HG03095 (cell line): ENCODE data around the gene SCYL1.

Experiments
- ATAC-seq: cut with Tn5 transposase; IDR thresholded peaks from one replicate; pipeline ENCODE4 v1.9.1; 2021; ENCODE audit warnings: moderate library complexity; ENCODE audit not compliant: unreplicated experiment

The SCYL1 gene

DNA sequence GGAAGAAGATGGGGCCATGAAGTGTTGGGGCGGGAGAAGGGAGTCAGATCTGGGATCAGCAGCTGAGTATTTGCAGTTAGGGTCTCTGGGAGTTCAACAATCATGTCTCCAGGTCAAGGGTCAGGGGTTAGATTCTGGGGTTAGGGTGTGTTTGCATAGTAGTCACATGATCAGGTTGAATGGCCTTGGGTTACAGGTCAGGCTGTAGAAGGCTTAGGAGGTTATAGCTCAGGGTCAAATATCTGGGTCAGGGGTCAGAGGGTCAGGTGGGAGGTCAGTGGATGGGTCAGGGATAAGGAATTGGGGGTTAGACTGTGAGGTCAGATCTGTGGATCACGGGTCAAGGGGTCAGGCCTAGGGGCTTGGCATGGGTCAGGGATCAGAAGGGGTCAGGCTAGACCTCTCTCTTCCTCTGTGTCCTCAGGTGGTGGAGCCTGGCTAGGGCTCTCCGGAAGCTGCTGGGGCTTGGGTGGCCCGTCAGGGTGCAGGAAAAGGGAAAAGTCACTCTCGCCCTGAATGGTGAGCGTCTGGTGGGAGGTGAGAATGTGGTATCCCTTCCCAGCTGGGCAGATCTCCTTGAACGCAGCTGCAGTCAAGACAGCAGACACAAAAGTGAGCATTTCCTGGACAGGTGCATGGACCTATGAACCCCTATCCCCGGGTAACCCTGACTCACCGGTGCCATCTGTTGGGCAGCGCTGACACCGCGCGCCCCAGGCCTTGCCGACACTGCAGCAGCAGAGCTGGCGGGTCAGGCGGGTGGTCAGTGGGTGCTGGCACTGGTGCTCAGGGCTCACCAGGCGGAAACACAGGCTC, 26.9 kb downstream of the SCYL1 start:
- no peak for ATAC-seq

DNA sequence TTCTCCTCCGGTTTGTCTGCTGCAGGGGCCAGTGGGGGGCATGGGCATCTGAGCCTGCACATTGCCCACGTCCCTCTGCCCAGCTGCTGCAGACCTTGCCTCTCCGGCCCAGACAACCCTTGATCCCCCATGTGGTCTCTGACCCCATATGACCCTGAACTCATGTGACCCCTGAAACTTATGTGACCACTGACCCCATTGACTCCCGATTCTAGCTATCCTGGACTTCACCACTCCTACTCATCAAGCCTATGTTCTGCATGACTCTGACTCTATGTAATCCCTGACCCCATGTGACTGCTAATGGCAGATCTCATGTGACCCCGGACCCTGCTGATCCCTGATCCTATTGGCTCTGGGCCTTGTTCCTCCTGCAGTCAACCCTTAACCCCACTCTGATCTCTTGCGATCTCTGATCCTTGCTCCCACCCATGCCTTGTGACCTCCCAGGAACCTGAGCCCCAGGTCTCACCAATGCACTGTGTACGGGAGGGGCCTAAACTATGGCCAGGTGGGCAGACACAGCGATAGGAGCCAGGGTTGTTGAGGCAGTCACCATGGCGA, 27.6 kb downstream of the SCYL1 start:
- no peak for ATAC-seq

DNA sequence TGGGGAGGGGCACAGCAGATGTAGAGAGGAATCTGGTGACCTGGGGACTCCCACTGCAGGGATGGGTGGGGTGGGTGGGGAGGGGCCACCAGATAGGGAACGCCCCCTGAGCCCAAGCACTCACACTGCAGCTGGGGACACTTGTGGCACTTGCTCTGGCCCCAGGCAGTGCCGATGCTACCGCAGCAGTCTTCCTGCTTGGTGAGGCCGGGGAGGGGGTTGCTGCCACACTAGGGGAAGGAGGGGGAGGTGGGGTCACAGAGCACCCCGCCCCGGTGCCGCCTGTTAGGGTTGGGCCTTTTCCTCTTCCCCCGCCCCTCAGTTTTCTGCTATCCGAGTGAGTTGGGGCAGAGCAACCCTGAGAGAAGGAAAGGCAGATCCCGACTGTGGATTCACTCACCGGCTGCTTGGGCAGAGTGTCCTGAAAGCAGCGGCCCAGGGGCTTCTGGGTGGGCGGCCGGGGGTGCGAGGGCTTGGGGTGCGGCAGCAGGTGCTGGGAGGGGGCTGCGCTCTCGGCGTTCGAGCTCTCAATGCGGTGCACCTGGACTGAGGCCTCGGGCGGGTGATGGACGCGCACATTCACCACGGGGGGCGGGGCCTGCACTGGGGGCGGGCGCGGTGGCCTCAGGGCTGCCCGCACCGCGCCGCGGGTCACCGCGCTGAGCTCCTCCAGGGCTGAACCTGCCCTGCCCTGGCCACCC, 28.6 kb downstream of the SCYL1 start:
- ATAC-seq: no peak

DNA sequence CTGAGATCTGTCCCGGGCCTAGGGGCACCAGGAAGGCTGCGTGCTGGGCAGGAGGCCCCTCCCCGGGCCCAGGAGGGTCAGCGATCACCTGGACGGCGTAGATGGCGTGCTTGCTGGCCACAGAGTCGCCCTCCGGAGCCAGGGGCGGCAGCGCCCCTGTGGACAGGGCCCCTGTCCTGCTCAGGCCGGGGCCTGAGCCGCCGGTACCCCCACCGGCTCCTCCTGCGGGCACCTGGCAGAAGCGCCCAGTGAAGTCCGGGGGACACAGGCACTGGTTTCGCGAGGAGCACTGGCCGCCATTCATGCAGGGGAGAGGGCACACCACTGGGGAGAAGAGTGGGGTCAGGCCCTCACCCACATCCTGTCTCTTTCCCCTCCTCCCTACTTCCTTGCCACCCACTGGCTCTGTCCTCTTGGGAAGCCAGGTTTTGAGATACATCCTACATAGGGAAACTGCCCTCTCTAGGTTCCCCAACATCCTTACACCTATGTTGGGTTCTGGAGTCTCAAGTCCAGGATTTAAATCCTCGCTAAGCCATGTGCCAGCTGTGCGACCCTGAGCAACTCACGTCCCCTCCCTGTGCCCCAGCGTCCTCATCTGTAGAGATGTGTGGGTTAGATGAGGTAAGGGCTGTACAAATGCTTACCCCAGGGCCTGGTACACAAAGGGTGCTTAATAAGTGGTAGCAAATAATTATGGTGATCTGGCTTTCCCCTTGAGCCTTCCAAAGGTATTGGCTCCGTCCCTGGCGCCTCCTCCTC, 29.4 kb downstream of the SCYL1 start:
- no peak for ATAC-seq

DNA sequence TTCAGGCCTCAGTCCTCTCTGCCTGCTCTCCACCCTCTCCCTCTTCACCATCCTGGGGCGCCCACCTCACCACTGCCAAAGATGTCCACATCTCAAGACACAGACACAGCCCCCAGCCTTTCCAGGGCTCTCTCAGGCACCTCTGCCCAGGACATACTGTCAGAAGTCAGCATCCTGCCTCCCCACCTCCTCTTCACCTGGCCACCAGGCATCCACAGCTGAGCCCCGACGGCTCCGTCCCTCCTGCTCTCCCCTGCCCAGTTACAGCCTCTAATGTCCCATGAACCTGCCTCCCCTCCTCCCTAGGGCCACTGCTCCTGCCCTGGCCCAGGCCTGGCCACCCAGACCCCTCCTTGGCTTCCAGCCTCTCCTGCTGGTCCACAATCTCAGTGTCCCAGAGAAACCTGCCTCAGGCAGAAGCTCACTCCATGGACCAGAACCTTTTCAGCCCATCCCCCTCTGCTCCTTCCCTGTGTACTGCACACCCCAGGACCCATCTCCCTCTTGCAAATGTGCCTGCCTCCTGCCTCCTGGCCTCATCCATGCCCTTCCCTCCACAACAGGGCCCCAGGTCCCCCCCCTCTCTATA, 30.1 kb downstream of the SCYL1 start:
- ATAC-seq: no peak

DNA sequence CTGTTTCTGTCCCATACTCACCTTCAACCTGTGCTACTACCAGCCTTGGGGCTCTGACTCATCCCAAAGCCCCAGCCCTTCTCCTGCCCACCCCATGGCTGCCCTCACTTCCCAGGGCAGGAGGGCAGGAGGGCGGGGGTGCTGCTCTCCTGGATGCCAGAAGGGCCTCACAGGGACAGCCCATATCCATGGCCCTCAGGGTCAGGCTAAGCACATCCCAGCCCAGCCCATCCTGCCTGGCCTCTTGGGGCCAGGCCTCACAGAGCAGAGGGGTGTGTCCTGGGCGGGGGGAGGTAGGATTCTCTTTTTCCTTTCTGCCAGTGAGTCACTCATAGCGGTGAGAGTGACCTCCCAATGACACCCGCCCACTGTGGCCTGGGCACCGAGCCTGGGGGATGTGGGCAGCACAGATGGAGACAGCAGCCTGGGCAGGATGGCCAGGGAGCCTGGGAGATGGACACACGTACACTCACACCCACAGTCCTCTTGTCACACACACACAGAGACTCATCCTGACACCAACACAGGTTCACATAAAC, 30.9 kb downstream of the SCYL1 start:
- no peak for ATAC-seq

DNA sequence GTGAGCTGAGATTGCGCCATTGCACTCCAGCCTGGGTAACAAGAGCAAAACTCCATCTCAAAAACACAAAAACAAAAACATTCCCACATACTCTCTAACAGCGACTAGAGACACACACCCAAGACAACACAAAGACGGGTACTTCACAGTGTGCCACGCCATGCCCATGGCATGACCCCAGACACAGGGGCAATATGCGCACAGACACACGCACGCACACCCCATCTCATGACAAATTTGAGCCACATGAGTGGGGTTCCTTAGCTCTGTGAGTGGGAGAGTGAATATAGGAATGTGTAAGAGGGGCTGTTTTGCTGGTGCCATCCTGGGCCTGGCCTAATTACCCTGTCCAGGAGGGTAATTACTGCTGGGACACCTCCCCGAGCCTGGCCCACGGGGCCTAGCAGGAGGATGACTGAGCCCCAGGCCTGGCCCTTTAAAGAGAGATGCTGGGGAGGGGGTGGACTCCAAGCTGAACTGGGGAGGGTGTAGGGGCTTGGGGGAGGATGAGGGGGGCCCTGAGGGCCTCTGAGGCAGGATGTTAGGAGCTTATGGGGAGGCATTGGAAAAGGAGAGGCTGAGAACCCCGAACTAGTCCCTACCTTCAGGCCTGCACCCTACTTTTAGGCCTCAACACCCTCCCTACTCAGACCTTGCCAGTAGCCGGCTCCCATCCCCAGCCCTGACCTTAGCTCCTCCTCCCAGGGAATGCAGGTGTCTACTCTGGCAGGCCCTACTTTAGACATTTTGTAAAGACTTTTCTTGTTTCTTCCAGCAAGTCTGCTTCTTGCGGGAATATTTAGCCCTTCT, 31.8 kb downstream of the SCYL1 start:
- ATAC-seq: no peak

DNA sequence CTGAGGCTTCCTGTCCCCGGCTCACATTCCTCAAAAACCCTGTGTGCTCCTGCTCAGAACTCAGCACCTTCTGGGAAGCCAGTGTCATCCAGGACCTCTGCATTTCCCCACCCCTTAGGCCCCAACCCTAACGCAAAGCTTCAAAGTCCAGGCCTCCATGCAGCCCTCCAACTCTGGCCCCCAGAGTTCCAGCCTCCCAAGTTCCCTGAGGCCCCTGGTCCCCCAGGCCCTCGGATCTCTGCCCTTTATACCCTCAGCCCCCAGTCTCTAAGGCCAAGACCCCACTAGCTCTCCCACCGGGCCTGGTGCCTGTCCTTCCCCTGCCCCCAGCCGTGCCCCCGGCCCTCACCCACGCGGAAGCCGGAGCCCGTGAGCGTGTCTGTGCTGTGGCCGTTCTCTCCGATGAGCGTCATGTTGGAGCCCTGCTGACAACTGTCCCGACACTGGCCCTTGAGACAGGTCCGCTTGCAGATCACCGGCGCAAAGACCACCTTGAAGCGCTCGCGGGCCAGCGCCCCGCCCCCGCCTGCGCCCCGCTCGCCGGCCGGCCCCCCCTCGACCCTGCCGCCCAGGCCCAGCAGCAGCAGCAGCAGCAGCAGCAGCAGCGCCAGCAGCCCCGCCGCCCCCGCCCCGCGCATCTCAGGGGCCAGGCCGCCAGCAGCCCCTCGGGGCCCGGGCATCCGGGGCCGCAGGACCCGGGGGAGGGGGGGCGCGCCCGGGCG, 32.6 kb downstream of the SCYL1 start:
- no peak for ATAC-seq

DNA sequence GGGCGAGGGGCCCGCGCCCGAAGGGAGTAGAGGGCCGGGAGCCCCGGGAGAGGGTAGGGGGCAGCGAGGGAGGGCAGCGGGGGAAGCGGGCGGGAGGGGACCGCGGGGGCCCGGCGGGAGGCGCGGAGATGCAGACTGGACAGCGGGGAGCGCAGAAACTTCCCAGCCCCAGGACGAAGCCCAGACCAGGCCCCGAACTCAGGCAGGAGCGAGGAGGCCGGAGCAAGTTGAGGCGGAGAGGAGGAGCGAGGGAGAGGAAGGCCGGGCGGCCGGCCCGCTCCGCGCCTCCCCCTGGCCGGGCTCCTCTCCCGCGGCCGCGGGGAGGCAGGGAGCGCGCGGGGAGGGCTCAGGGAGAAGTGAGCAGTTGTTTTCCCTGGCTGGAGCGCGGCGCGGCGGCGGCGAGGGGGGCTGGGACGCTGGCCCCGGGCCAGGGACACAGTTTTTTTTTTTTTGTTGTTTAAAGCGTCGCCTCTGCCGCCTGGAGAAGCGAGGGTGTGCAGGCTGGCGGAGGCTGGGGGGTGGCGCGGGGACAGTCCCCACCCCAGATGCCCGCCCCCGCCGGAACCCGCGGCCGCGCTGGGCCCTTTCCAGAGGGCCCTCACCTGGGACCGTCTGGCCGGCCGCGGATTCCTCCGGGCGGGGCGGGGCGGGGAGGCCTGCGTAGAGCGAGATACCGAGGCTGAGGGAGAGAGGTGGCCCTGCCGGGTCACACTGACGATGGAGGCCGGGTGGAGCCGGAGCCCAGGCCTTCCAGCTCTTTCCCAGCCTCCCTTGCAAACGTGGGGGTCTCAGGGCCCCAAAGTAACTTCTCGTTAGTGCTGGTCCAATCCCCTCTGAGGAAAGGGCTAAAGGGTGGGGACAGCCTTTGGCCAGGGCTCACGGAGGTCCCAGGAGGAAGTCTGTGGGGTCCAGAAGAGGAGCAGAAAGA, 33.4 kb downstream of the SCYL1 start, which contains the start of gene LTBP3:
Gene LTBP3 (minus strand): TSS at position 358 of the 928 bp plus-strand sequence. CDS start 400 bp downstream, outside the sequence.
- no peak for ATAC-seq

DNA sequence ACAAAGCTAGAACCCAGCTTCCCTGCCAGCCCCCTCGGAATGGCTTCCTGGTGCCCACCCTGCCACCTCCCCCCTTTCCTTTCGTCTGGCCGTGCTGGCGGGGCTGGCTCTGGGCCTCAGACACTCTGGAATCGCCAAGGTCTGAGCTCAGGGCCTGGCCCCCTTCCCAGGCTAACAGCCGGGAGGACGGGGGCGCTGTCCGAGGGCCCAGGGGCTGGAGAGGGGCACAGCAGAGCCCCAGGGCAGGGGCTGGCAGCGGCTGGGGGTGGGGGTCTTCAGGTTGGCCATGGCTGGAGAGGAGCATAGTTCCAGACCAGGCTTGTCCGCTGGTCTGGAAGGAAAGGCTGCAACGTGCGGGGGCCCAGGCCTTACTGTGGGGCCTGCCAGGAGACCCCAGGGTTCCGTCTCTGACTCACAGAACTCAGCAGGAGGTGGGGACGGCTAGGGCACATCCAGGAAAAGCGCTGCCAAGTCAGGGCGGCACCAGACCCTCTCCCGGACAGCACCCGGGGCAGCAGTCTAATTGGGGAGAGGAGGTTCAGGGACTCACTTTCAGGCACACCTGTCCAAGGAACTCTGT, 34.1 kb downstream of the SCYL1 start:
- ATAC-seq: no peak

DNA sequence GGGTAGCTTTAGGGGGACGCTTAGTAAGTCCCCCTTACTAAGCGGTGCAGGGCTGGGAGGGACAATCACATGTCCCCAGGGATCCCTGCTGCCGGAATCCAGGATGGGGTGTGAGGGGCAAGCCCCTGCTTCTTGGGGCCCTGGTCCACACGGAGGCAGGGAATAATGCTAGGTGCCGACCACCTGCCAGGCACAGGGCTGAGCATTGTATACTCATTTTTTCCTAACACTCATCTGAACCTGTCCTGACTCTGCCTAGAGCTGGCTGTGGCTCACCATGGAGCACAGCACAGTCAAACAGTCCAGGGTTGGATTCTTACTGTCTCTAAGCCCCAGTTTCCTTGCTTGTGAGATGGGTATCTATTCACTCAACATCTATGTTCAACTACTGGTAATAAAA, 34.7 kb downstream of the SCYL1 start:
- no peak for ATAC-seq

DNA sequence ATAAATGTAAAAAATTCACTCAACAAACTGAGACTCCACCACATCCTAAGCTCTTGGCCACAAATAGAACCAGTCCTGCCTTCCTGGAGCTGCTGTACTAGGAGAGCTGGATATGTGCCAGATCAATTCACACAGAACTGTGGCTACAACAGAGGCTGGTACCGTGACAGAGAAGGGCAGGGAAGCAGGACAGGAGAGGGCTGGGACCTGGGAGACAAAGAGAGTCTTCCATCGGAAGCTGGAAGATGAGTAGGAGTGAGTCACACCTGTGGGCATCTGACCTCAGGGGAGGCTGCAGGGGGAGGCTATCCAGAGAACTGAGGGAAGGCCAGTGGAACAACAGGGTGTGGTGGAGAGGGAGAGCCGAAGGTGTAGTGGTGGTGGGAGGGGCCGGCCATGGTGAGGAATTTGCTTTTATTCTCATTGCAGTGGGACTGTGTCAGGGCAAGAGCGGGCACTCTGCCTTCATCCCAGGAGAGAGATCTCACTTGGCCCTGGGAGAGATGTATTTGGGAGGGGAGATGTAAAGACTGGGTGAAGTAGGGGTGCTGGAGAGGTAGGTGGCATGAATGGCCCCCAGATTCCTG, 35.2 kb downstream of the SCYL1 start:
- ATAC-seq: no peak

DNA sequence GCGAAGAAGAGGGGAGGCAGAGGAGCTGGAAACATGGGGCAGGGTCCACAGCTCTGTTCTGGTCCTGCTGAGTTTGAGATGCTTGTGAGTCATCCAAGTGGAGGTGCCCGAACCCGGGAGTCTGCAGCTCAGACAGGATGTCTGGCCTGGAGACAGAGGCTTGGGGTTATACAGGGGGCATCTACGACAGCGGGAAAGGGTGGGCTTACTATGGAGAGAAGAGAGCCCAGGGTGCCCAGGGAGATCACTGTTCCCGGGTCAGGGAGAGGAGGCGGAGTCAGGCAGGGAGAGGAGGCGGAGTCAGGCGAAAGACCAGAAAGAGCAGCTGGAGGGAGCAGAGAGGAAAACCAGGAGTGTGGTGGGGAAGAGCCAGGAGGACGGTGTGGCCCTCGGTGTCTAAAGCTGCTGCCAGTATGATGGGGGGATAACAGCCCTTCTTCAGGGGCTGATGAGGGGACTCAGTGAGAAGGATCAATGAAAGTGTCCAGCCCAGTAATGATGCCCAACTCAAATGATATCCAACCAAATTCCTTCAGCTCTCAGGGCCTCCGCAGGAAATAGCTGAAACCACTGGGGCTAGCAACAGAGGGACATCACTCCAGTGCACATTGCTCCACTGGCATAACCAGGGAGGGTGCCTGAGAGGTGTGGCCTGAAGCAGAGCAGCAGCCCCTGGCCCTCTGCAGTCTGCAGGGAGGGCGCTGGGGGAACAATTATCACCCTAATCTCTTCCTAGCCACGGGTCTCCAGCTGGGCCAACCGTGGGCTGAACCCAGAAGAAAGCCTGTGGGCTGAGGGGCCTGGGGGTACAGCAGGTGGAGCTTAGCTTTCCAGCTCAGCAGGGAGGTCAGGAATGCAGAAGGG, 35.9 kb downstream of the SCYL1 start:
- no peak for ATAC-seq

DNA sequence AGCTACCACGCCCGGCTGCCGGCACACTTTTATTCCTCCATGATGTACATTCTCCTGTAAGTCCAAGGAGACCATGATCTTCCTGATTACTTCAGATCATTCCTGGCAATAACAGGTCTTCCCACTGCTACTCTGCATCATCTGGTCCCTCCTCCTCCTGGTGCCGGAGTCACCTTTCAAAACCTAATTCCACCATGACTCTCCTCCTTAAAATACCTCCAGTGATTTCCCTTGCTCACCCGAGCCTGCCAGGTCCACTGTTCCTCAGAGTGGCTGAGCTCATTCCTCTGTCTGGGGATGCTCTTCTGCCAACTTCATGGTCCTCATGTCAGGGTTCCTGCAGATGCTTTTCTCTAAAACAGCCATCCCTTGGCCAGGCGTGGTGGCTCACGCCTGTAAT, 37.1 kb downstream of the SCYL1 start:
- no peak for ATAC-seq

DNA sequence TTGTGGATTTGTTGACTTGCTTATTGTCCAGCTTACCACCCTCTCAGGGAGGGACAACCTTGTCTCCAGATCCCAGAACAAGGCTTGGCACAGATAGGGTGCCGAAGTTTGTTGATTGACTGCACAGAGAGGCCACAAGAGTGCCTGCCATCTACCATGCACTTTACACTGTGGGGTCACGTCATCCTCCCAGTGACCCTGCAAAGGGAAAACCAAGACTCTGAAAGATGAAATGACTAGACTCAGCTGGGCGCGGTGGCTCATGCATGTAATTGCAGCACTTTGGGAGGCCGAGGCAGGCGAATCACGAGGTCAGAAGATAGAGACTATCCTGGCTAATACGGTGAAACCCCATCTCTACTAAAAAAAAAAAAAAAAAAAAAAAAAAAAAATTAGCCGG, 37.9 kb downstream of the SCYL1 start:
- ATAC-seq: no peak

DNA sequence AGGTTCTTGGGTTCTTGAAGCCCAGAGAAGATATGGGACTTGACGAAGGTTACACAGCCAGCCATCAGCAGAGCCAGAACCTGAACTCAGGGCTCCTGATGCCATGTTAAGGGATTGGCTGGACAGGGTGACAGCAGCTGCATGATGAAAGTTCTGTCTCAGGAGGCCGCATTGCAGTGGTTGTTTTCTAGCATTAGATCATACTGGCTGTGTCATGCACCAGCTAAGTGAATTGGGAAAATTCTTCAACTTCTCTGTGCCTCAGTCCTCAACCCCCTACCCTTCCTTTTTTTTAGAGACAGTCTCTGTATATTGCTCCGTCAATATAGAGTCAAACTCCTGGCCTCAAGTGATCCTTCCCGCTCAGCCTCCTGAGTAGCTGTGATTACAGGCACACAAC, 38.7 kb downstream of the SCYL1 start:
- no peak for ATAC-seq
